Measurements from ENCODE around the gene CAMK2B. TPM values are rescaled to one million over a fixed set of nuclear protein-coding genes. Genes with fewer than 3 reads are reported as not detected.

Gene CAMK2B
- total RNA-seq, 1 experiment from 2014 or later, result 0.34 TPM

DNA sequence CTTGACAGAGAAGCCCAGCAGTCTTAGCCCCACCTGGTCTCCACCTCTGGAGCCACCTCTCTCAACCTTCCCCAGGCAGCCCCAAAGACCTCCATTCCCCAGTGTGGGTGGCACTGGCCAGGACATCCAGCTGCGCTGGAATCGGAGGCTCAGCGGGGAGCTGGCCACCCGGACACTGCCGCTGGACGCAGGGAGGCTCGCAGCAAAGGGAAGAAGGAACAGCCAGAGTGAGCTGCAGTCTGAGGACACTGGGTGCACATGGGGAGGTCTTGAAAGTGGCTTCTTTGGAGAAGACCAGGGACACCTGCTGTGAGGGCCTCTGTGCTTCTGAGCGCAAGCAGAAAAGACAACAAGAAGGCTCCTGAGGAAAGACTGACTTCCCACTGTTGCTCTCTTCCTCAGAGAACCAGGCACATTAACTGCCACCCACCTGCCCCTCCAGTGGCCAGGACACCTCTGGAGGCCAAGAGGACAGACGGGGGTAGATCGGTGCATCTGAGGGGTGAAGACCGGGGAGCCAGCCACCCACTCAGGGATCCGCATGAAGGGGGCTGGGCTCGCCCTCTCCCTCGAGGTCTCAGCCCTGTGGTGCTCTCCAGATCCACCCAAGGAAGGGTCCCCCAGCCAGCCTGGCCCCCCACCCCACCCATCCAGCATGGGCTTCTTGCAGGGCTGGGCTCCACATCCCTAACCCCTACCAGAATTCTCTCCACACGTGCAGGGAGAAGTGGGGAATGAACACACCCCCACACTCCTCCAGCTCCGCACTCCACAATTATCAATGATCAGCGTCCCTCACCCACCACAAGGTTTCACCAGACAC lies 1.8 kb downstream of the CAMK2B start (continued):
- TF ChIP-seq, protein P1, sequence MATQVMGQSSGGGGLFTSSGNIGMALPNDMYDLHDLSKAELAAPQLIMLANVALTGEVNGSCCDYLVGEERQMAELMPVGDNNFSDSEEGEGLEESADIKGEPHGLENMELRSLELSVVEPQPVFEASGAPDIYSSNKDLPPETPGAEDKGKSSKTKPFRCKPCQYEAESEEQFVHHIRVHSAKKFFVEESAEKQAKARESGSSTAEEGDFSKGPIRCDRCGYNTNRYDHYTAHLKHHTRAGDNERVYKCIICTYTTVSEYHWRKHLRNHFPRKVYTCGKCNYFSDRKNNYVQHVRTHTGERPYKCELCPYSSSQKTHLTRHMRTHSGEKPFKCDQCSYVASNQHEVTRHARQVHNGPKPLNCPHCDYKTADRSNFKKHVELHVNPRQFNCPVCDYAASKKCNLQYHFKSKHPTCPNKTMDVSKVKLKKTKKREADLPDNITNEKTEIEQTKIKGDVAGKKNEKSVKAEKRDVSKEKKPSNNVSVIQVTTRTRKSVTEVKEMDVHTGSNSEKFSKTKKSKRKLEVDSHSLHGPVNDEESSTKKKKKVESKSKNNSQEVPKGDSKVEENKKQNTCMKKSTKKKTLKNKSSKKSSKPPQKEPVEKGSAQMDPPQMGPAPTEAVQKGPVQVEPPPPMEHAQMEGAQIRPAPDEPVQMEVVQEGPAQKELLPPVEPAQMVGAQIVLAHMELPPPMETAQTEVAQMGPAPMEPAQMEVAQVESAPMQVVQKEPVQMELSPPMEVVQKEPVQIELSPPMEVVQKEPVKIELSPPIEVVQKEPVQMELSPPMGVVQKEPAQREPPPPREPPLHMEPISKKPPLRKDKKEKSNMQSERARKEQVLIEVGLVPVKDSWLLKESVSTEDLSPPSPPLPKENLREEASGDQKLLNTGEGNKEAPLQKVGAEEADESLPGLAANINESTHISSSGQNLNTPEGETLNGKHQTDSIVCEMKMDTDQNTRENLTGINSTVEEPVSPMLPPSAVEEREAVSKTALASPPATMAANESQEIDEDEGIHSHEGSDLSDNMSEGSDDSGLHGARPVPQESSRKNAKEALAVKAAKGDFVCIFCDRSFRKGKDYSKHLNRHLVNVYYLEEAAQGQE (IDR thresholded peaks at IDR 0.05; ENCODE audit: low read depth), result no peak
- TF ChIP-seq EZH2phosphoT487 (IDR thresholded peaks at IDR 0.05; ENCODE audit: borderline replicate concordance) (no peak), EZH2 (IDR thresholded peaks at IDR 0.05) (no peak), TCF7L2 (IDR thresholded peaks at IDR 0.05; ENCODE audit: borderline replicate concordance, extremely low read depth, insufficient read depth, insufficient read length) (no peak), FOSL1 (IDR thresholded peaks at IDR 0.05; ENCODE audit: low read depth) (no peak), ZFX (IDR thresholded peaks at IDR 0.05) (no peak), CEBPB (IDR thresholded peaks at IDR 0.05; ENCODE audit: low read depth) (no peak)
- TF ChIP-seq, protein P2, sequence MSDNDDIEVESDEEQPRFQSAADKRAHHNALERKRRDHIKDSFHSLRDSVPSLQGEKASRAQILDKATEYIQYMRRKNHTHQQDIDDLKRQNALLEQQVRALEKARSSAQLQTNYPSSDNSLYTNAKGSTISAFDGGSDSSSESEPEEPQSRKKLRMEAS (IDR thresholded peaks at IDR 0.05), result no peak

DNA sequence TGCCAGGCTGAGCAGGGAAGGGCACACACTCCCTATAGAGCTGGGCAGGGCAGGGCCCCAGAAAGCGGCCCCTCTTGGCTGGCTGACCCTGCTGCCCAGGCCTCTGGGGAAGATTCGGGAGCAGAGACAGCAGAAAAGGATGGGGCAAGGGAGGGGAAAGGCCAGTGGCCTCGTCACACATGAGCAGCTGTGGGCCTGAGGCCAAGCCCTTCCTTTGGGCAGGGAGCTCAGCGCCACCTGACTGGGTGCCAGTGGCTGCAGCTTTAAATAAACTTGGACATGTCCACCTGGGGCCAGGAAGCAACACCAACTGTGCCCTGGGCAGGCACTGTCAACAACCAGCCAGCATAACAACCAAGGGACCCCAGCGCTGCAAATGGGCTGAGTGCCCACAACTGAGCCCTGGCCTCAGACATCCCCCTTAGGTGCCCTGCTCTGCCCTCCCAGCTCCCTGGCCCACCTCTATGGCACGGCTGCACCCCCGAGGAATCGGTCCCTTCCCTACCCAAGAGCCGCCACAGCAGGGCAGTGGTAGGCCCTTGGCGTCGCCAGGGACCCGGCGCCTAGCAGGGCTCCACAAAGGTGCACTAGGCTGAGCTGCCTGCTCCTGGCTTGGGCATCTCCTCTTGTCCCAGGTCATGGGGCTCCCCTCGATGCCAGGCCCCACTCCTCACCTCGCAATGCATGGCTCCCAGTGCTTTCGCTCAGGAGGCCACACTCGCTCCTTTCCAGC lies 2.6 kb downstream of the CAMK2B start:
- BruUV-seq (replicated peaks), result no TSS peak
- Histone ChIP-seq H3K9me2 (ENCODE audit: insufficient read depth) (no peaks in the 10 kb centered on the region), H3K27me3 (ENCODE audit: insufficient read depth, low read length) (no peaks in the 10 kb centered on the region), H3K9me3 (ENCODE audit: control insufficient read depth in 1 of 2, insufficient read depth in 1 of 2, low read depth in 1 of 2, low read length in 2 of 2) (no peaks in the 10 kb centered on the region), H3K79me2 (ENCODE audit: insufficient read depth, low read length) (no peaks in the 10 kb centered on the region), H3K4me3 (replicated peaks in 1 of 2; ENCODE audit: low read depth in 1 of 2, low read length in 2 of 2) (no peak overlapping the region), H3K36me3 (ENCODE audit: control insufficient read depth in 1 of 2, insufficient read depth in 2 of 2, low read length in 2 of 2) (no peaks in the 10 kb centered on the region), H3K4me2 (ENCODE audit: low read length) (no peak overlapping the region), H3K4me1 (ENCODE audit: control insufficient read depth in 1 of 2, insufficient read depth in 2 of 2, low read length in 2 of 2) (no peaks in the 10 kb centered on the region), H2AFZ (ENCODE audit: low read depth, low read length, poor library complexity, severe bottlenecking) (no peak overlapping the region), H3K9ac (ENCODE audit: low read length) (no peak overlapping the region), H3K27ac (ENCODE audit: low read depth, low read length) (no peak overlapping the region), H4K20me1 (ENCODE audit: insufficient read depth) (no peaks in the 10 kb centered on the region)
- ChIA-PET CTCF (no interaction called here), POLR2A (no interaction called here), RAD21 (ENCODE audit: low non-redundant PET in 1 of 2, low total read pairs in 2 of 2, uncharacterized antibody in 2 of 2, unreplicated experiment in 2 of 2) (no interaction called here)
- ATAC-seq (no peak; the same call in 1 of the 2 replicates), DNase-seq (ENCODE audit: low read depth, low spot score) (no peak)
- intact Hi-C loops (cut with micrococcal nuclease), result no loop called here
- TF ChIP-seq, protein P3, sequence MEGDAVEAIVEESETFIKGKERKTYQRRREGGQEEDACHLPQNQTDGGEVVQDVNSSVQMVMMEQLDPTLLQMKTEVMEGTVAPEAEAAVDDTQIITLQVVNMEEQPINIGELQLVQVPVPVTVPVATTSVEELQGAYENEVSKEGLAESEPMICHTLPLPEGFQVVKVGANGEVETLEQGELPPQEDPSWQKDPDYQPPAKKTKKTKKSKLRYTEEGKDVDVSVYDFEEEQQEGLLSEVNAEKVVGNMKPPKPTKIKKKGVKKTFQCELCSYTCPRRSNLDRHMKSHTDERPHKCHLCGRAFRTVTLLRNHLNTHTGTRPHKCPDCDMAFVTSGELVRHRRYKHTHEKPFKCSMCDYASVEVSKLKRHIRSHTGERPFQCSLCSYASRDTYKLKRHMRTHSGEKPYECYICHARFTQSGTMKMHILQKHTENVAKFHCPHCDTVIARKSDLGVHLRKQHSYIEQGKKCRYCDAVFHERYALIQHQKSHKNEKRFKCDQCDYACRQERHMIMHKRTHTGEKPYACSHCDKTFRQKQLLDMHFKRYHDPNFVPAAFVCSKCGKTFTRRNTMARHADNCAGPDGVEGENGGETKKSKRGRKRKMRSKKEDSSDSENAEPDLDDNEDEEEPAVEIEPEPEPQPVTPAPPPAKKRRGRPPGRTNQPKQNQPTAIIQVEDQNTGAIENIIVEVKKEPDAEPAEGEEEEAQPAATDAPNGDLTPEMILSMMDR (IDR thresholded peaks at IDR 0.05 in 2 of 3, conservative IDR thresholded peaks at IDR 0.05 in 1 of 3; ENCODE audit: borderline replicate concordance in 1 of 3, insufficient read depth in 1 of 3, low read depth in 2 of 3, low read length in 2 of 3), result no peak
- TF ChIP-seq POLR2A (IDR thresholded peaks at IDR 0.05; ENCODE audit: borderline replicate concordance, extremely low read depth, insufficient read depth, insufficient read length) (no peak), TCF7L2 (IDR thresholded peaks at IDR 0.05; ENCODE audit: borderline replicate concordance, extremely low read depth, insufficient read depth, insufficient read length) (no peak), SP1 (IDR thresholded peaks at IDR 0.05; ENCODE audit: low read depth) (no peak), ZNF274 (IDR thresholded peaks at IDR 0.05; ENCODE audit: low read depth, low read length) (no peak), JUND (IDR thresholded peaks at IDR 0.05) (no peak), SIN3A (IDR thresholded peaks at IDR 0.05; ENCODE audit: low read depth) (no peak), ELF1 (IDR thresholded peaks at IDR 0.05; ENCODE audit: borderline replicate concordance, low read depth) (no peak), SRF (IDR thresholded peaks at IDR 0.05; ENCODE audit: low read depth) (no peak), RAD21 (IDR thresholded peaks at IDR 0.05; ENCODE audit: low read depth) (no peak)
